Measurements from ENCODE around the gene KIF13A. TPM values are rescaled to one million over a fixed set of nuclear protein-coding genes. Genes with fewer than 3 reads are reported as not detected.

Gene KIF13A
- total RNA-seq, 4 donors from 2014 or later: 36.3 to 47.5 (median 38.1) TPM

DNA sequence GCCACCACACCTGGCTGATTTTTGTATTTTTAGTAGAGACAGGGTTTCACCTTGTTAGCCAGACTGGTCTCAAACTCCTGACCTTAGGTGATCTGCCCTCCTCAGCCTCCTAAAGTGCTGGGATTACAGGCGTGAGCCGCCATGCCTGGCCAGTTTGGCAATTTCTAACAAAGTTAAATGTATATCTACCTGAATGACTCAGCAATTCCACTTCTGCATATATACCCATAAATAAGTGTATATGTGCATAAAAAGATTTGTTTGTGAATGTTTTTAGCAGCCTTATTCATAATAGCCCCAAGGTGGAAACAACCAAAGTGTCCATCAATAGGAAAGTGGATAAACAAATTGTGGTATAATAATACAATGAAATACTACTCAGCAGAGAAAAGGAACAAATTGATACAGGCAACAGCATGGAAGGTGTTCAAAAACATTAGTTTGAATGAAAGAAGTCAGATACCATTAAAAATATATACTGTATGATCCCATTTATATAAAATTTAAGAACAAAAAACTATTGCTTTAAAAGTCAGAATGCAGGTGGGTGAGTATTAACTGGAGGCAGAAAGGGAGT lies 44.3 kb upstream of the KIF13A start:
- TF ChIP-seq CTCF (IDR thresholded peaks at IDR 0.05): no peak
- TF ChIP-seq EP300 (IDR thresholded peaks at IDR 0.05; ENCODE audit: low read depth): no peak
- 81 to 100% methylated on average over 2 of the region's 2 CpGs for WGBS, 2 donors (ENCODE audit: low coverage in 1 of 2)
- no peaks in the 10 kb centered on the region for H3K36me3 ChIP-seq

GRCh38 chr6:18031189-18031588 lies 43.8 kb upstream of the KIF13A start:
- H3K36me3 ChIP-seq: no peaks in the 10 kb centered on the region
- no peaks in the 10 kb centered on the region for H3K27me3 ChIP-seq
- no peaks in the 10 kb centered on the region for H3K4me1 ChIP-seq
- in situ Hi-C loops (cut with MboI; ENCODE audit: low pct_ligation_motif_present in 1 of 4, low pct_unique_long_range_greater_than_20kb in 1 of 4, low sequenced_read_pairs in 3 of 4): no loop called here
- no peak for DNase-seq
- WGBS, 2 donors (ENCODE audit: low coverage in 1 of 2): 91% methylated on average over 2 of the region's 2 CpGs
- H3K27ac ChIP-seq: no peak overlapping the region
- no peak overlapping the region for H3K4me3 ChIP-seq
- TF ChIP-seq EP300 (IDR thresholded peaks at IDR 0.05; ENCODE audit: low read depth) (no peak), POLR2AphosphoS5 (IDR thresholded peaks at IDR 0.05) (no peak), POLR2A (IDR thresholded peaks at IDR 0.05) (no peak), CTCF (IDR thresholded peaks at IDR 0.05) (no peak)
- intact Hi-C loops (cut with DNase I; ENCODE audit: low total_unique reads): no loop called here
- H3K9me3 ChIP-seq: no peaks in the 10 kb centered on the region

More for the DNA sequence above, 44.3 kb upstream of the KIF13A start:
- no peak overlapping the region for H3K4me3 ChIP-seq
- no peak for DNase-seq
- intact Hi-C loops (cut with DNase I; ENCODE audit: low total_unique reads) (no loop called here), in situ Hi-C loops (cut with MboI; ENCODE audit: low pct_ligation_motif_present in 1 of 4, low pct_unique_long_range_greater_than_20kb in 1 of 4, low sequenced_read_pairs in 3 of 4) (no loop called here)
- H3K4me1 ChIP-seq: no peaks in the 10 kb centered on the region
- no peak overlapping the region for H3K27ac ChIP-seq
- no peaks in the 10 kb centered on the region for H3K27me3 ChIP-seq
- H3K9me3 ChIP-seq: no peaks in the 10 kb centered on the region

DNA sequence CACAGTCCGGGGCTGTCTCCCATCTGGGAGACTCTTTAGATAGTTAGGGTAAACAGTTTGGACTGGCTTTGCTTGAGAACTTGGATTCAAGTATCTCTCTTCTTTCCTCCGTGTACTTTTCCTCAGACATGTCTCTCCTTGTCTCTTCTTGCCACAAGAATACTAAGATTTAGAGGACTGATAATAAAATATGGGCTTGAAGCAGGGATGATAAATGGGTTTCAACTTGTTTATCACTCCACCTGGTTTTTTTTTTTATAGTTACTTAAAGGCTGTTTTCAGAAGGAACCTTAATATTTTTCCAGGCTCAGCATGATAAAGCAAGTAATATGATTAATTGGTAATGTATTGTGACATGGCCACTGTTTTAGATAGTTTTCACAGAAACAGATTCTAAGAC lies 40.9 kb upstream of the KIF13A start:
- H3K4me1 ChIP-seq: no peaks in the 10 kb centered on the region
- in situ Hi-C loops (cut with MboI; ENCODE audit: low pct_ligation_motif_present in 1 of 4, low pct_unique_long_range_greater_than_20kb in 1 of 4, low sequenced_read_pairs in 3 of 4) (no loop called here), intact Hi-C loops (cut with DNase I; ENCODE audit: low total_unique reads) (no loop called here)
- 57 to 65% methylated on average over 2 of the region's 2 CpGs for WGBS, 2 donors (ENCODE audit: low coverage in 1 of 2)
- TF ChIP-seq CTCF (IDR thresholded peaks at IDR 0.05) (no peak), POLR2AphosphoS5 (IDR thresholded peaks at IDR 0.05) (no peak), POLR2A (IDR thresholded peaks at IDR 0.05) (no peak), EP300 (IDR thresholded peaks at IDR 0.05; ENCODE audit: low read depth) (no peak)
- no peaks in the 10 kb centered on the region for H3K36me3 ChIP-seq
- H3K27me3 ChIP-seq: no peaks in the 10 kb centered on the region
- DNase-seq: no peak
- H3K9me3 ChIP-seq: no peaks in the 10 kb centered on the region
- H3K27ac ChIP-seq: no peak overlapping the region
- no peak overlapping the region for H3K4me3 ChIP-seq

DNA sequence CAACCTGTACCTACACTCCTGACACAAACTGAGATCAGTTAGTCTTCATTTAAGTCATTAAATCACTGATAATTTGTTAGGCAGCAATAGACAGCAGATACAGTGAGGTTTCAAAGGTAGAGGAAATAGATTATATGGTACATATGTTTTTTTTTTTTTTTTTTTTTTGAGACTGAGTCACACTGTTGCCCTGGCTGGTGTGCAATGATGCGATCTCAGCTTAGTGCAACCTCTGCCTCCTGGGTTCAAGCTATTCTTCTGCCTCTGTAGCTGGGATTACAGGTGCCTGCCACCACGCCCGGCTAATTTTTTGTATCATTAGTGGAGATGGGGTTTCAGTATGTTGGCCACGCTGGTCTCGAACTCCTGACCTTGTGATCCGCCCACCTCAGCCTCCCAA lies 38.2 kb upstream of the KIF13A start:
- 81 to 100% methylated on average over 4 to 6 of the region's 6 CpGs for WGBS, 2 donors (ENCODE audit: low coverage in 1 of 2)
- Histone ChIP-seq H3K4me1 (no peaks in the 10 kb centered on the region), H3K27ac (no peak overlapping the region), H3K27me3 (no peaks in the 10 kb centered on the region), H3K4me3 (no peak overlapping the region), H3K9me3 (no peaks in the 10 kb centered on the region), H3K36me3 (no peaks in the 10 kb centered on the region)
- no peak for DNase-seq
- in situ Hi-C loops (cut with MboI; ENCODE audit: low pct_ligation_motif_present in 1 of 4, low pct_unique_long_range_greater_than_20kb in 1 of 4, low sequenced_read_pairs in 3 of 4): no loop called here
- intact Hi-C loops (cut with DNase I; ENCODE audit: low total_unique reads): no loop called here
- no peak for TF ChIP-seq POLR2A (IDR thresholded peaks at IDR 0.05)
- no peak for TF ChIP-seq EP300 (IDR thresholded peaks at IDR 0.05; ENCODE audit: low read depth)

DNA sequence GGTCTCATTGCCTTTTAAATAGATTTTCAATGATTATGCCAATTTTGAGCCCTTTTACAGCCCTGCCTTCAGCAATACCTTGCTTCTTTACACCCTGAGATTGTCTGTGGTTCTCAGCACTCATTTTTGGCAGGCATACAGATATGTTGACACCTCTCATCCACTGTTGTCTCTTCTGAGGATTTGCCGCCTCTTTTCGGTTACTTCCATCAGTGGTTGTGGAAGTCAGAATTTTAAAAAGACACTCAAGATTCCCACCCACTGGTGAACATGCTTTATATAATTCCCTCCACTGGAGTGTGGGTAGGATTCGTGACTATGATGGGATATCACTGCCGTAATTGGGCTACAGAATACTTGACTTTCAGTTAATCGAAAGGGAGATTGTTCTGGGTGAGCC lies 37.4 kb upstream of the KIF13A start:
- Histone ChIP-seq H3K4me3 (no peak overlapping the region), H3K9me3 (no peaks in the 10 kb centered on the region), H3K27me3 (no peaks in the 10 kb centered on the region), H3K36me3 (no peaks in the 10 kb centered on the region), H3K27ac (no peak overlapping the region), H3K4me1 (no peaks in the 10 kb centered on the region)
- TF ChIP-seq POLR2A (IDR thresholded peaks at IDR 0.05) (no peak), EP300 (IDR thresholded peaks at IDR 0.05; ENCODE audit: low read depth) (no peak), CTCF (IDR thresholded peaks at IDR 0.05) (no peak), POLR2AphosphoS5 (IDR thresholded peaks at IDR 0.05) (no peak)
- 95% methylated on average over 5 of the region's 5 CpGs for WGBS, 2 donors (ENCODE audit: low coverage in 1 of 2)
- intact Hi-C loops (cut with DNase I; ENCODE audit: low total_unique reads) (no loop called here), in situ Hi-C loops (cut with MboI; ENCODE audit: low pct_ligation_motif_present in 1 of 4, low pct_unique_long_range_greater_than_20kb in 1 of 4, low sequenced_read_pairs in 3 of 4) (no loop called here)
- no peak for DNase-seq
